Islet precursor cell (in vitro differentiated cells): ENCODE measurements around the gene CPXM2.
A peak's percentile ranks its signal among the peaks of the same experiment; 100 is the strongest.

Experiments used
- DNase-seq: peaks from one replicate; pipeline ENCODE4 v3.0.0-alpha.2; 2018

Gene CPXM2

DNA sequence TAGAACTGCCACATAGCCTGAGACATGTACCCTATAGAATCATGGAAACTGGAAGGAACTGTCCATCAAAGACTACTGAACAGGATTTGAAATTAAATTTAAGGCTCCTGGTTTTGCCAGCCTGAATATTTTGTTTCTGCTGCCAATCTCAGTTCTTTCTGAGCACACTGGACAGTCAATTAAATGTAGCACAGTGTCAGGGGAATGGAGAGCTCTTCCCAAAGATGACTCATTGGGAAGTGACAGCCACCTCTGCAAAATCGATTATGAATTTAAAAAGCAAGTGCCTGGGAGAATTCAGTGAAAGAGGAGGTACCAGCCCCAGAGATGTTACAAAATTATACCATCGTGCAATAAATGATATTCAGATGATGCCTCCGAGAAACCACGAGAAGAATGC lies 47.8 kb downstream of the CPXM2 start:
- no peak for DNase-seq

DNA sequence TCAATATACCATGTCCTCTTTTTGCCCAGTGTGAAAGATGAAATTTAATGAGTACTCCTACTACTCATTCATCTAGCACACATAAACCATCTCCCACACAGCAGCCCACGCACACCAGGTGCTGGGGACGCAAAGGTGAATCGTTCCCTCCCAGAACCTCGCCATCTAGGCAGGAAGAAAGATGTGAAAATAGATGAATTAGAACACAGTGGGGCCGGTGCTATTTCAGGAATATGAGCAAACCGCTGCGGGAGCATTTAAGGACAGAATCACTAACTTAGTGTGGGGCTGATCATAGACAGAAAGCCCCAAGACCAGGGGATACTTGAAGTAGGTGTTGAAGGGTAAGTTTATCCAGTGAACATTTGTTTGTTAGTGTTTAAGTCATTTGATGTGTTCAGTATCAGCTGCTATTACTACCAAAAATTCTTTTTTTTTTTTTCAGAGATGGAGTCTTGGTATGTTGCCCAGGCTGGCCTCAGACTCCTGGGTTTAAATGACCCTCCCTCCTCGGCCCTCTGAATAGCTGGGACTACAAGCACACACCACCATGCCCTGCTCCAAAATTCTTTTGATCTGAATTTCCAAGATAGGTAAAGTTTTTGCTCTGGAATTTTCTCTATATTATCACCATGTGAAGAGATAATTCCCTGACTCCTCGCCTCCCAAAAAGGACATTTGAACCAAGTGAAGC lies 48.8 kb downstream of the CPXM2 start:
- no peak for DNase-seq

DNA sequence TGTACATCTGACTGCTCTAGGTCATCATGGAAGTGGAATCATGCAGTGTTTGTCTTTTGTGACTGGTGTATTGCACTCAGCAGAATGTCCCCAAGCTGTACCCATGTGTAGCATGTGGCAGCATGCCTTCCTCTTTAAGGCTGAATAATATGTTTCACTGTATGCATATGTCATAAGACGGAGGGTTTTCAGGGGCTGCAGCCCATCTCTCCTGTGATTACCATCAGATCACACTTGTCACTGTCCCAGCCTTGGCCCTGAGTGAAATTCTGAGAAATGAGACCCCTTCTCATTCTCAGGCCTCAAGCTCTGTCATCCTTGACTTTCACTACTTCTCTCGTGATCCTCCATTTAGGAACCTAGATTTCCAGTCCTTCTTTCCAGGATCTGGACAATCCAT lies 50.0 kb downstream of the CPXM2 start:
- DNase-seq = no peak

DNA sequence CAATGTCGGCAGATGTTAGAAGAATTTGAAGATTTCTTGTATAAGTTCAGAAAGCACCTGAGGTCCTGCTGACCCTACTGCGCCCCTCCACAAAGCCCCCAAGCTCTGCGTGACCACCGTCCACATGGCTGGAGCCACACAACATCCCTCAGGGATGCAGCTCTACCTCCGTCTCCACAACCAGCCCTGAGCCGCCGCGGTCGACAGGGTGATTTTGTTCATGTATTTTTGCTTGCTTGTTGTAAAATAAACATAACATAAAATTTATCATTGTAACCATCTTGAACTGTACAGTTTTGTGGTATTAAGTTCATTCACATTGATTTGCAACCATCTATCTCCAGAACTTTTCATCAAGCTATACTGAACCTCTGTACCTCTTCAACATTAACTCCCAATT lies 50.5 kb downstream of the CPXM2 start:
- DNase-seq = no peak

DNA sequence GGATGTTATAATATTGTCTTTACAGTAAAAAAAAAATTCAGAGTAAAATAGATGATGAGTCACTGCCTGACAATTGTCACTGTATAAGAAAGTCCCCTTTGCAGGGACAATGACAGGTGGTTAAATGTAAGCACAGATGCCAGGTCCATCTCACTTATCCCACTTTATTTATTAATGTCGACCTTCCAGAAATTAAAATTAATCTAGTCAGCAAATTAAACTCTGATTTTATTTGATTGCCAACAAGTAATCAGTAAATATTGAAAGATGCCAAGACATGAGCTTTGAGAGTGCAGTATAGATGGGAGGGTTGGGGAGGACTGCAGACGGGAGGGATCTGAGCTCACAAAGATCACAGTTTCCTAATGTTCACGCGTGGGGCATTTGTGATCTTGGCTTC lies 50.9 kb downstream of the CPXM2 start:
- no peak for DNase-seq

DNA sequence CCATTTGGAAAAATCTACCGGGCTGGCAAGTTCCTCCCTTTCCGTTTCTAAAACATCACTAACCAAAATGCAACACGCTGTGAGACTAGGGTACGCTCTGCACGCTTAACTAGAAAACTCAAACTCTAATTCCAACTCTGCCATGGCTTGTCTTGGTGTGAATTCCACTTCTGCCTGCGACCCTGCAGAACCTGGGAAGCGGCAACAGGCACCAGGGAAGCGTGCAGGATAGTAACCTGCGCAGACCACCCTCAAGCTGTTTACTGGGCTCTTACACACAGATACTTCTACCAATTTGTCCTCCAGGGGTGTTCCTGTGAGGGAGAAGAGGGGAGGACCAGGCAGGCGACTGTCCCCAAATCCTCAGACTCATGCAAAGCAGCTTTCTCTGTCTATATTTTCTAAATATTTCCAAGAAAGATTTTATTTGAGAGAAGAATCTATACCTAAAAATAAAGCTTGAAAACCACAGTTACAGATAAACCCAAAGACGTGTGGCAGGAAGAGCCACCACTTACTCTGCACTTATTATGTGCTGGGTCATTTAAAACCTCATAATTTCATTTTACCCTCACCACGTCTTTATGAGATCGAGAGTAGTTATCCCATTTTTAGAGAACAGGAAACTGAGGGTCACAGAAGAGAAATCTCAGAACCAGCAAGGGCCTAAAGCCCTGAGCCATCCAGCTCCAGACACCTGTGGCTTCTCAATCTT lies 52.9 kb downstream of the CPXM2 start:
- no peak for DNase-seq

DNA sequence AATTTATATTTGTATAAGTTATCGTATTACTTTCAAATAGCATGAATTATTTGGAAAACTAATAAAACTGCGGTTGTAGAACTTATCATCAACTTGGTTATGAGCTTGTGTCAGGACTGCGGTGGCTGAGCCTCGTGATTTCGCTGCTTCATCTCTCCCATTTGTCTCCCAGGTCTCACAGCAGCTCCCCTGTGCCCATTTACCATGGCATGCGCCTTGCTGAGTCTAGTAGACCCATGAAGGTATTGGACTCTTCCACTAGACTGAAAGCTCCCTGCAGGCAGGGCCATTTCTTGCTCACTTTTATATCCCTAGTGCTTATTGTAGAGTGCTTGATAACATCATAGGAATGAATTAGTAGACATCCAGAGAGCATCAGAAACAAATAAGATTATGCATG lies 53.9 kb downstream of the CPXM2 start:
- DNase-seq = no peak

DNA sequence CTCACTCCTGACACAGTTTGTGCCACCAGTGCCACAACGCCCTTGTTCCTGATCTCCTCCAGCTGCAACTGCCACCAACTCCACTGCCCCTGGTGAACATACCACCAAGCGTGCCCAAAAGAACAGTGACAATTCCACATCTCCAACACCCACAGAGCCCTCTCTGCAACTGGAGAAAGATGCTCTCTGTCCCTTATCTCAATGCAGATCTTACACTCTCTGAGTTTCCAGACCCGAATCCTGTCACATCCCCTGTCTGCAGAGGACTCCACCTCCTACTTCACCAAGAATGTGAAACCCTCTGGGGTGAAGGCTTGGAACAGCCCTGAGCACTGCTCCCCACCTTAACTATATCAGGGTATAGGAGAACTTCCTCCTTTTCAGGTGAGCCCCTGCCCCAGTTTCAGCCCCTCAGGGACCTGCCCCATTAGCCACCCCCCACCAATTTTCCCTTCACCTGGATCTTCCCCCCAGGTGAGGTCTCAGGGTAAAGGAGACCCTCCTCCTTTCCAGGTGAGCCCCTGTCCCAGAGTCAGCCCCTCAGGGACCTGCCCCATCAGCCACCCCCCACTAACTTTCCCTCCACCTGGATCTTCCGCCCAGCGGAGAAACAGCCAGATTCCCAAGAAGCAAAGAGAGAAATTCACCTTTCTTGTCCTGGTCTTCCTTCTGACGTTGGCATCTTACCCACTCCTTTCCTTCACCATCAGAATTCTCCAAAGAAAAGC lies 55.0 kb downstream of the CPXM2 start:
- DNase-seq = no peak

DNA sequence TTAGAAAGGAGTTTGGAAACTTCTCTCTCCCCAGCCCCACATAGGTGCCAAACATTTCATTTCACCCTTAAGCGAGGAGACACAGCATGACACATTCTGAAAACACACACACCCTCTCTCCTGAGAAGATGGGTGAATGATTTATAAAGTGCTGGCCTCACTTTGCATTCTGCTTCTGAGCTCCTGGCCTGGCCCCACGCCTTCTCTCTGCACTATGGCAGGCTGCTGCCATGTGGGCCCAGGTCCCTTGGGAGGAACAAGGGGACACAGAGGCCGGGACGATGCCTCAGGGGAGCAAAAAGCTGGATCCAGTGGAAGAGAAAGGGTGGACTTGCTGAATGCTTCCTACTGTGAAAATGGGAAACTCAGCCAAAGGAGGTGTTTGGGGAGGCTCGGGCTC lies 56.0 kb downstream of the CPXM2 start:
- DNase-seq = no peak

DNA sequence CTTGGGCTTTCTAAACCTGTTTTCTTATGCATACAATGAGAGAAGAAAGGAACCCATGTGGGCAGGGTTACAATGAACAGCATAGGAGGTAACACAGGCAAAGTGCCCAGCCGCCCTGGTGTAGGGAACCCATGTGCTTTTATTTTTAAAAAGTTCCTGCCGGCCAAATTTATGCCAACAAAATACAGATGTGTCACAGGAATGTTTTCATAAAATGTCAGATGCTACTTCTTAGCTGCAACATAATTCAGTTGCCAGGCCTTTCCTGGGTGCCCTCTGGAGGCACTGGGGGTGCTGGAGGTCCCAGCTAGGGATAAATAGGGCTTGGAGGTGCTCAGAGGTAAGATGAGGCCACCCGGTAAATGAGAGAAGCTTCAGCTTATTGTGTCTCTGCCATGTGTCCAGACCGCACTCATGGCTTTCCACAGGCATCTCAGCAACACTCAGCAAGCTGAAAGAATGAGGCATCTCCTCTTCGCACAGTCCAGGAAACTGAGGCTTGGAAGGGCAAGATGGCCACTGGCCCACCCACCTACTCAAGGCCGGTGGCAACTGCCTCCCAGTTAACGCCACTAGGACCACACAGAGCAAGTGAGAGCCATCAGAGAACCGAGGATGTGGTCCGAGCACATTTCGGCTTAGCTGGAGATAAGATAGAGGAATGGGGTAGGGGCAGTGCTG lies 58.3 kb downstream of the CPXM2 start:
- no peak for DNase-seq

DNA sequence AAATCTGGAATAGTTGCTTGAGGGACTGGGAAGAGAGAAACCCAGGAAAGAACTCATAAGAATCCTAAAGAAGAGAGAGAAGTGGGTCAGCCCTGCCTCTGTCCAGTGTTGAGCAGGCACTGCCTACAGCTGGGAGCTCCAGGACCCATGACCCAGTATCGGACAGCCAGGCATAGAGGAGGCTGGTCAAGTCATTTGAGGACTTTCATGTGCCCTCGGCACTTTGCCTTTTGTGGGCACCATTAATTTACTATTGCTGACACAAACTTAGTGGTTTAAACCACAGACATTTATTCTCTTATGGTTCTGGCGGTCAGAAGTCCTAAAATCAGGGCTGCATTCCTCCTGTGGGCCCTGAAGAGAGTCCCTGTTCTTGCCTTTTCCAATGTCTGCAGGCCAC lies 60.3 kb downstream of the CPXM2 start:
- DNase-seq = no peak

DNA sequence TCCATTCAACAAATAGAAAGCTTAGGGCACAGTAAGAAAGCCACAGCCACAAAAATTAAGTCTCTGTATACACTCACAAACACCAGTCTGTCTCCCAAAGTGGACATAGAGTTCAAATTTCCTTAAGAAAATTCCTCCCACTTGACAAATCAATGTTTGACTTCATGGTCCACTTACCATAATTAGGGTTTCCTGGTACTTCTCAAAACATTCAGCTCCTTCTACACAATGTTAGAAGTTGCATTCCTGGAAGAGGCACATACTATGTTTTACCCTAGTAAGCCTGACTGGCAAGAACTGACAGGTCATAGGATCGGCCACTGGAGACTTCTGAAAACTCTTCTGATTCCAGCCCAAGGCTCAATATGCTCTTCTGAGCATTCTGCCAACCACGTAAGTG lies 70.5 kb downstream of the CPXM2 start:
- DNase-seq = no peak

DNA sequence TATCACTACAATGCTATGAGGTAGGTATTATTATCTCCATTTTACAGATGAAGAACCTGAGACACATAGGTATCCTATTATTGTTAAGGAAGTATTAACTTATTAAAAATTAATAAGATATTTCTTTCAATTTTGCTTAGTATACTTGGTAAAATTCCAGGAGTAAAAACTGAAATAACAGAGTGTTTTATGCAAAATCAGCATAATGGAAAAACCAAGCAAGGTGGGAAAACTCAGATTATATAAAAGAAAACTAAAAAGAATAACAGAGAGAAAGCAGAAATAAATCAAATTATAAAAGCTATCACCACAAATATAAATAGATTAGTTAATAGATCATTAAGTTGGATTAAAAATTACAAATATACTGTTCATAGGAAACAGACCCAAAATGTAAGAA lies 82.0 kb downstream of the CPXM2 start:
- no peak for DNase-seq

DNA sequence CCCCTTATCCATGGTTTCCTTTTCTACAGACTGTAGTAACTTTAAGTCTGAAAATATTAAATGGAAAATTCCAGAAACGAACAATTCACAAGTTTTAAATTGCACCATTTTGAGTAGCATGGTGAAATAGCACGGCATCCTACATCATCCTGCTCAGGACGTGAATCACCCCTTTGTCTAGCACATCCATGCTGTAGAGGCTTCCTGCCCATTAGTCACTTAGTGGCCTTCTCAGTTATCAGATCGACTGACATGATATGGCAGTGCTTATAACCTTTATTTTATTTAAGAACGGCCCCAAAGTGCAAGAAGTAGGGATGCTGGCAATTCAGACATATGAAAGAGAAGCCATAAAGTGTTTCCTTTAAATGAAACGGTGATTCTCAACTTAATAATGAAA lies 82.7 kb downstream of the CPXM2 start:
- peak; percentile 79 for DNase-seq

DNA sequence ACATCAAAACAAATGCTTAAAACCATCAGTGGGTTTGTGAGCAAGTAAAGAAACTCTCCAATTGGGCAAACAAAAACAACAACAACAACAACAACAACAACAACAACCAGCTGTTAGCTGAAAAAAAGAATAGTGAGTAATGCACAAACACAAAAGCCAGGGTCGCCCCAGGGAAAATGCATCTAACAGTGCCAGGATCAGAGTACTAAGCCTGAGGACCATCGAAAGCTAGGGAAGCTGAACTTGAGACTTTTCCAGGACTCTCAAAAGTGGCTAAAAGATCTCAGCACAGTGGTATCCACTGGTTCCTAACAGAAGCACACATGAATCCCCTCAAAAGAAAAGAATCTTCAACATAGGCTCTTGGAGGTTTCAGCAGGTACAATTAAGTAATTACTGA lies 83.3 kb downstream of the CPXM2 start:
- DNase-seq = peak; percentile 69

DNA sequence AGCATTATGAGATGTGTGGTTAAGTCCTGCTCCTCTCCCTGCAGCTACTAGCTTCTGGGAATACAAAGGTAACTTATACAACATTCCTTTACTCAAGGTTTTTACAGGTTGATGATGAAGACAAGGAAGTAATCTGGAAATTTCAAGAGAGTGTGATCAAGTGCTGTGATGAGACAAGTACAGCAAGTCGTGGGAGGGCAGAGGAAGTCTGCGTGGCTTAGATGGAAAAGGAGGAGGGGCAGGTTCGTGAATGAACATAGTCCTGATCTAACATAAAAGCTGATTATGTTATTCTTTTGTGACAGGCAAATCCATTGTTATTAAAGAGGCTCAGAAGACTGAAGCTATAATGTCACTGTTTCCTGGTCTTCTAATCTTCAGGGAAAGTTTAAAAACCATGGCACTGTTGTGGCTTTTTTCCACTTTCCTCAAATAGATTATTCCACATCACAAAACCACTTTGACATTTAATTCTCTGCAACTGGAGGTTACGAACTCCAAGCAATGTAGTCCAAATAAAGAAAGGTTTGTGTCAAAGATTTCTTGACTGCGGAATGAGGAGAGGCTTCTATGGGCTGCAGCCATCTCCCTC lies 84.1 kb downstream of the CPXM2 start:
- DNase-seq = peak; percentile 50

DNA sequence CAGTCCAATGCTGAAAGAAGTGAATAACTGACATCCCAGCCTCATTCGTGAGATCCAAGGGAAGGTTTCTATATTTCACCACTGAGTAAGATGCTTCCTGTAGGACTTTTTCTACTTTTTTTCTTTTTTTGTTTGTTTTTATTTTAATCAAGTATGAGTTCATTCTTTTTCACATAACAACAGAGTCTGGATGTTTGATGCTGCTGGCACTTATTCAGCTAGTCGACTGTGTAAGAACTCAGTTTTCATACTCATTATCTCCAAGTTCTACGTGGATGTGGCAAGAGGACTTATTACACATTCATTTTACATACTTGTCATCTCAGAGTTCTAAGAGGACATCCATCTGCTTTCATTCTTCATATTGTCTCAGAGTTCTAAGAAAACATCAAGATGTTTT lies 86.9 kb downstream of the CPXM2 start:
- no peak for DNase-seq

DNA sequence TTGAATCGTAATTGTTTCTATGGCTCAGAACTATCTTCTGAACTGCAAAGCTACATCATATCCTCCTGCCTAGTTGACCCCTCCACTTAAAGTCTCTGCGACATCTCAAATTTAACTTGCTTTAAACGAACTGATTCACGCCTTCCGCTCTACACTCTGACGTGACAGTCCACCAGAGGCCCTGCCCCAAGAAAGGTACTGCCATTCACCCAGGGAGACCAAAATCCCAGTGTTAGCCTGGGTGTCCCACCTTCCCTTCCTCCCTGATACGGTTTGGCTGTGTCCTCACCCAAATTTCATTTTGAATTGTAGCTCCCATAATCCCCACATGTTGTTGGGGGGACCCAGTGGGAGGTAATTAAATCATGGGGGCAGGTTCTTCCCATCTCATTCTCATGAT lies 90.8 kb downstream of the CPXM2 start:
- DNase-seq = no peak

DNA sequence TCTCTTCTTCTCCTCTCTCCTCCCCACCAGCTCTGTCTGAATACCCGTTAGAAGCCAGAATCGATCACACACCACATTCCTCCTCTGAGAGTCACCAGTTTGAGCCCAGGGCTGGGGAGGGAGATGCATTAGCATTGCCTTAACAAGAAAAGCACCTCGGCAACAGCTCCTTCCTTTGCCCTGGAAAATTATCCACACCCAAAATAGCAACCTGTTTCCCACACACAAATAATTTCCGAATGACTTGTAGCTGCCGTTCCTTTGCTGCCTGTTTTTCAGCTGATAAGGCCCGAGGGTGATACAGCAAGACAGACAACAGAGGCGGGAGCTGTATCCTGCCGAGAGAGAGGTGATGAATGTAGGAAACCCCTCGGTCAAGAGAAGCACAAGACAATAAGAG lies 91.3 kb downstream of the CPXM2 start:
- DNase-seq = peak; percentile 90

DNA sequence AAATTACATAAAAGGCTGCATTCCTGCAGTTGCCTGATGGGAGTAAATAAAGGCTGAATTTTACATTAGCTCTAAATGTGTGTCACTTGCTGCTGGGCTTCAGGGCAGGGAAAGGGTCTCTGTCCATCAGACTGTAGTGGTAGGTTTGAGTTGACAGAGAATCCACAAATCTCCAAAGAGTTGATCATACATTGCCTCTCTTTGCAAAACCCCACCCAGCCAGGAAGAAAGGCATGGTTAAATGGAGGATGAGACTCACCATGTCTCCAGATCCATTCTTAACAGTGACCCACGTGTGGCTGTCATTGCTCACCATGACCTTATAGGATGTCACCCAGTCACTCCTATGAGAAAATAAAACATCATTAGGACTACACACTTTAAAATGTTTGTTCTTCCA lies 92.8 kb downstream of the CPXM2 start:
- peak; percentile 11 for DNase-seq

DNA sequence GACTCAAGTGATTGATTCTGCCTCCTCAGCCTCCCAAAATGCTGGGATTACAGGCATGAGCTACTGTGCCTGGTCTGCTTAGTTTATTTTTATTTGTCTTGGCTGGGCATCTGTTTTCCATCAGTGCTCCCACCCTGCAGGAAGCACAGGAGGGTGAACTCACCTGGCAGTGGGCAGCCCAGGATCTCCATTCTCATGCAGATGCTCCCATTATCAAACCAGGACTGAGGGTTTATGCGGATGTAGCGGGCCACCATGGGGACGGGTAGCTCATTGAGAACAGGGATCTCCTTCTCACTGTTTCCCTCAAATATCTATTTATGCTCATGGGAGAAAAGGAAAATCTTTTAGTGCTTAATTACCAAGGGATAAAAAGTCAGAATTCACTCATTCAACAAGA lies 93.8 kb downstream of the CPXM2 start:
- DNase-seq = peak; percentile 29

DNA sequence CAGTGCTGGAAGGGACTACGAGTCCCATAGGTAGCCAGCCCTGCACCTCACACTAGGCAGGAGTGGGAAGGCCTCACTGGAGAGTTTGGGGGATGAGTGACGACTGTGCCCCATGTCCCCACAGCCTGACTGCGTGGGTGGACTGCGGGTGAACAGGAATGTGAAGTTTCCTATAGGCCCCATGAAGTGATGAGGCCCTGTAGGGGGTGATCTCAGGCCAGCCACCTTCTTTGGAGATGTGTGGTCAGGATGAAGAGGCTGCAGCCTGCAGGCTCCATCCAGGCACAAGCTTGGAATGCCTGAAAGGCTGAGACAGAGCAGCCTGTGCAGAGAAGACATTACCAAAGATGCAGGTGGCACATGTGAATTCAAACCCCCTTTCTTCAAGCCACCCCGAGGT lies 94.9 kb downstream of the CPXM2 start:
- peak; percentile 59 for DNase-seq
